ENCODE measurements around the gene TXNDC12. TPM values are rescaled to one million over a fixed set of nuclear protein-coding genes. Genes with fewer than 3 reads are reported as not detected.

TXNDC12 gene
- total RNA-seq, 3 donors from 2014 or later (not counting 1 experiment from before 2014, with no cell fraction given), result 35.0 to 39.4 (median 38.7) TPM

DNA sequence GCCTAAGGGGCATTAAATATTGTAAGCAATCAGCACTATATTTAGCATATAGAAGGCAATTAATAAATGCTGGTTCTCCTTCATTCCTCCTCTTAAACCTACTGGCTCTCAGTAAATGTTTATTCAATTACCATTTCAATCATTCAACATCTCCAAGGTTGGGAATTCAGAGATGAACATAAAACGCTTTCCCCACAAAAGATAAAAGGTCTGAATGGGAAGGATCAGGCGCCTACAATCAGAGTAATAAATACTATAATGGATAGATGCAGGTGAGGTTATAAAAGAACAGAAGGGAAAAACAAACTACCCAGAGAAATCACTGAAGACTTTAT lies 21.0 kb downstream of the TXNDC12 start:
- H3K27me3 ChIP-seq (ENCODE audit: control insufficient read depth, insufficient read depth, low read length), result no peaks in the 10 kb centered on the region
- H3K9me3 Mint-ChIP-seq, result no peaks in the 10 kb centered on the region
- TF ChIP-seq, protein P1, sequence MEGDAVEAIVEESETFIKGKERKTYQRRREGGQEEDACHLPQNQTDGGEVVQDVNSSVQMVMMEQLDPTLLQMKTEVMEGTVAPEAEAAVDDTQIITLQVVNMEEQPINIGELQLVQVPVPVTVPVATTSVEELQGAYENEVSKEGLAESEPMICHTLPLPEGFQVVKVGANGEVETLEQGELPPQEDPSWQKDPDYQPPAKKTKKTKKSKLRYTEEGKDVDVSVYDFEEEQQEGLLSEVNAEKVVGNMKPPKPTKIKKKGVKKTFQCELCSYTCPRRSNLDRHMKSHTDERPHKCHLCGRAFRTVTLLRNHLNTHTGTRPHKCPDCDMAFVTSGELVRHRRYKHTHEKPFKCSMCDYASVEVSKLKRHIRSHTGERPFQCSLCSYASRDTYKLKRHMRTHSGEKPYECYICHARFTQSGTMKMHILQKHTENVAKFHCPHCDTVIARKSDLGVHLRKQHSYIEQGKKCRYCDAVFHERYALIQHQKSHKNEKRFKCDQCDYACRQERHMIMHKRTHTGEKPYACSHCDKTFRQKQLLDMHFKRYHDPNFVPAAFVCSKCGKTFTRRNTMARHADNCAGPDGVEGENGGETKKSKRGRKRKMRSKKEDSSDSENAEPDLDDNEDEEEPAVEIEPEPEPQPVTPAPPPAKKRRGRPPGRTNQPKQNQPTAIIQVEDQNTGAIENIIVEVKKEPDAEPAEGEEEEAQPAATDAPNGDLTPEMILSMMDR (IDR thresholded peaks at IDR 0.05), result no peak
- DNase-seq (no peak), ATAC-seq (no peak)
- H3K4me3 ChIP-seq (ENCODE audit: low read length), result peak overlapping the region; percentile 83
- H3K4me1 Mint-ChIP-seq, result peaks cover 31 to 40% of the 10 kb centered on the region in 2 donors
- H3K27ac ChIP-seq (ENCODE audit: low read length), result peak overlapping the region; percentile 95
- peaks cover 2% of the 10 kb centered on the region for H3K36me3 ChIP-seq (ENCODE audit: control insufficient read depth, insufficient read depth, low read length)
- H3K4me1 ChIP-seq (ENCODE audit: control insufficient read depth, insufficient read depth, low read length), result peaks cover 21% of the 10 kb centered on the region
- intact Hi-C loops (cut with micrococcal nuclease), result loop anchor here (5.0 kb wide), 1 partner anchor 333 kb away; the partner anchor contains the start of gene CC2D1B
- H3K4me3 Mint-ChIP-seq, result peak overlapping the region; percentile 92
- H3K27ac Mint-ChIP-seq, result peak overlapping the region; percentile 92 to 94
- no peaks in the 10 kb centered on the region for H3K36me3 Mint-ChIP-seq
- WGBS (ENCODE audit: insufficient coverage), result no CpG with 5 or more reads among the region's 2 CpGs
- no peaks in the 10 kb centered on the region for H3K9me3 ChIP-seq (ENCODE audit: control insufficient read depth, insufficient read depth, low read length)
- no peaks in the 10 kb centered on the region for H3K27me3 Mint-ChIP-seq (ENCODE audit: low read depth in 2 of 2)

DNA sequence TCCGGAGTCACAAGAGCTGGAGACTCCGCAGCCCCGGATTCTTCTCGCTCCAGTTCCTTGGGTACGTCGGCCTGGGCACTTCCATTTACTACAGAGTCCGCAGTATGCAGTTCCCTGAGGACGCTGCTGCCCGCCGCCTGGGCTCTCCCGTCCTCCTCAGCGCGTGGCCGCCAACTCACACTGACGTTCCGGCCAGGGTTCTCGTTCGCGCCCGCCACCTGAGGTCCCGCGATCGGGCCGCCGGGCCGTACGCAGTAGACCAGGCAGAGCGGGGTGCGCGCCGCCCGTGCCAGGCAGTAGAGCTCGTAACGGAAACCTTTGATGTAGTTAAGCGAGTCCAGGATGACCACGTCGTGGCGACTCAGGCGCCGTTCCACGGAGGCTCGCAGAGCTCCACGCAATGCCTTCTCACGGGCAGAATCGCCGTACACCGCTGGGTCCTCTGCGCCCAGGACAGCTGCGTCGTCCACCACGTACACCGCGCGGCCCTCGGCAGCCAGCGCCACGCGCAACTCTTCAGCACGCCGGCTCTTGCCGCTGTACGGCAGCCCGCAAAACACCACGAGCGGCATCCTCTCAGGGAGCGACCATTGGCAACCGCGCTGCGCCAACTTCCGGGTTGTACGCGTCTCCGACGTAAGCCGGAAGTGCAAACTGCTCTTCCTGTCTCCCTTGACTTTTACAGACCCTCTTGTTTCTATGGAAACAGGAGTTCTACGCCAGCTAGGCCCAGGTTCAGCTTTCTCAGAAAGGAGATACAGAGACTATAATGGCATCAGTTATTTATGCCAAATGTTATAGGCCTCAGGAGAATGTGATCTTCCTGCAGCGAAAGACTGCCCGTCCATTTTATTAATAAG lies 21.6 kb downstream of the TXNDC12 start, which contains the start of gene KTI12:
TSS of gene KTI12 (minus strand) at position 621 of the 860 bp plus-strand sequence. CDS start at position 572, 49 bp downstream.
- Mint-ChIP-seq H3K27ac (peak within 1 kb of the TSS; percentile 92 to 94), H3K27me3 (ENCODE audit: low read depth in 2 of 2) (no peaks in the 10 kb centered on the region), H3K9me3 (no peaks in the 10 kb centered on the region), H3K4me3 (peak within 1 kb of the TSS; percentile 92), H3K36me3 (no peaks in the 10 kb centered on the region), H3K4me1 (peaks cover 31 to 40% of the 10 kb centered on the region in 2 donors)
- peaks cover 21% of the 10 kb centered on the region for H3K4me1 ChIP-seq (ENCODE audit: control insufficient read depth, insufficient read depth, low read length)
- peaks cover 2% of the 10 kb centered on the region for H3K36me3 ChIP-seq (ENCODE audit: control insufficient read depth, insufficient read depth, low read length)
- intact Hi-C loops (cut with micrococcal nuclease), result loop anchor here (1.0 to 5.0 kb wide), 2 partner anchors 23 to 334 kb away; partner anchors contain the start of genes BTF3L4 and CC2D1B
- peak; percentile 91 to 94 (median 94) for ATAC-seq
- DNase-seq, result peak; percentile 79 to 96
- TF ChIP-seq, protein P1 (IDR thresholded peaks at IDR 0.05), result no peak
- under 1% methylated on average over 77 of the region's 78 CpGs for WGBS (ENCODE audit: insufficient coverage)
- H3K27ac ChIP-seq (ENCODE audit: low read length), result peak within 1 kb of the TSS; percentile 95
- no peaks in the 10 kb centered on the region for H3K9me3 ChIP-seq (ENCODE audit: control insufficient read depth, insufficient read depth, low read length)
- H3K27me3 ChIP-seq (ENCODE audit: control insufficient read depth, insufficient read depth, low read length), result no peaks in the 10 kb centered on the region
- H3K4me3 ChIP-seq (ENCODE audit: low read length), result peak within 1 kb of the TSS; percentile 83

DNA sequence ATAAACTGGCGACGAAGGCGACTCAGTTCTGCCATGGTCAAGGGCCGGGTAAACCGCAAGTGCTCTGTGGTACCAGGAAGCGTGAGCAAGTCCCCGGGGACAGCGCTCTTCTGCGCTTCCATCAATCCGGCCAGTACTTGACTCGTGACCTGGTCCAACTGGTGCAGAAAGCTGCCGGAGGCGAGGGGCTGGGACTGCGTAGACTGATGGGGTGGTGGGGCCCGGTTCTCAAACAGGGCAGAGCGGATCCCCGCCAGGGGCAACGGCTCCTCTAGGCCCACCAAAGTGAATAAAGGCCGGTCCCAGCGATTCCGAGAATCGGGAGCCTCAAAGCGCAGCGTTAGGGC lies 22.2 kb downstream of the TXNDC12 start:
- H3K27me3 Mint-ChIP-seq (ENCODE audit: low read depth in 2 of 2), result no peaks in the 10 kb centered on the region
- H3K4me1 Mint-ChIP-seq, result peaks cover 31 to 40% of the 10 kb centered on the region in 2 donors
- no peaks in the 10 kb centered on the region for H3K9me3 ChIP-seq (ENCODE audit: control insufficient read depth, insufficient read depth, low read length)
- peak overlapping the region; percentile 92 for H3K4me3 Mint-ChIP-seq
- TF ChIP-seq, protein P1 (IDR thresholded peaks at IDR 0.05), result no peak
- WGBS (ENCODE audit: insufficient coverage), result 9% methylated on average over 24 of the region's 24 CpGs
- DNase-seq (peak in 1 of 2 donors; percentile 33), ATAC-seq (no peak)
- H3K36me3 Mint-ChIP-seq, result no peaks in the 10 kb centered on the region
- peaks cover 21% of the 10 kb centered on the region for H3K4me1 ChIP-seq (ENCODE audit: control insufficient read depth, insufficient read depth, low read length)
- intact Hi-C loops (cut with micrococcal nuclease), result loop anchor here (1.0 to 5.0 kb wide), 2 partner anchors 24 to 335 kb away; partner anchors contain the start of genes BTF3L4 and CC2D1B
- H3K27ac ChIP-seq (ENCODE audit: low read length), result peak overlapping the region; percentile 95
- H3K27me3 ChIP-seq (ENCODE audit: control insufficient read depth, insufficient read depth, low read length), result no peaks in the 10 kb centered on the region
- H3K9me3 Mint-ChIP-seq, result no peaks in the 10 kb centered on the region
- peak overlapping the region; percentile 92 to 94 for H3K27ac Mint-ChIP-seq
- peaks cover 2% of the 10 kb centered on the region for H3K36me3 ChIP-seq (ENCODE audit: control insufficient read depth, insufficient read depth, low read length)
- H3K4me3 ChIP-seq (ENCODE audit: low read length), result peak overlapping the region; percentile 83
